HepG2 (cell line): Measurements from ENCODE around the gene PPP2R2B. TPM values are rescaled to one million over a fixed set of nuclear protein-coding genes. Genes with fewer than 3 reads are reported as not detected.

ENCODE experiments used
- ATAC-seq: fragments of 200-7000 bp; cut with Tn5 transposase; 3 replicates; pipeline ENCODE4 v1.9.1; 2020; ENCODE audit warnings: mild to moderate bottlenecking, moderate library complexity
- BruUV-seq: library from RNA; stranded (reverse); fragments of 400-500 nt; replicated peaks from 2 replicates; lab custom pipeline; 2021; lab: Mats Ljungman, UMichigan
- CTCF ChIA-PET: fragments of 300-600 bp; formaldehyde crosslinking; extraction: SDS; loops from one replicate; lab custom pipeline; 2021; ENCODE audit warnings: low total read pairs, inconsistent platforms, low intra/inter-chr PET ratio; lab: Yijun Ruan, JAX
- POLR2A ChIA-PET: fragments of 350-600 bp; sonication (Branson Sonifier 250); formaldehyde crosslinking; loops from one replicate; lab custom pipeline; 2020; ENCODE audit warnings: antibody characterized with exemption, inconsistent platforms; lab: Yijun Ruan, JAX
- DNase-seq: peaks from one replicate; pipeline ENCODE4 v3.0.0-alpha.2; 2015; ENCODE audit warnings: low spot score
- FAIRE-seq: peaks from 3 replicates; lab custom pipeline; 2011; peaks lifted over from hg19 to GRCh38; lab: Jason Lieb, UNC
- H2AFZ ChIP-seq: one replicate; pipeline ENCODE4 v1.6.1; 2011; ENCODE audit warnings: low read length, inconsistent platforms
- H3K27ac ChIP-seq: fragments of 300-600 bp; 3 replicates; pipeline ENCODE4 v1.8.0; 2011; ENCODE audit warnings: mixed run types, mild to moderate bottlenecking, mixed read lengths, low read length, inconsistent platforms; ENCODE audit not compliant: insufficient read depth; ENCODE audit errors: extremely low read length
- H3K27me3 ChIP-seq, 2 experiments: fragments of 200-600 bp in 1 of 2; 2 replicates in 1 of 2; 3 replicates in 1 of 2; pipeline versions ENCODE4 v1.6.0 to v1.8.0; 2011; ENCODE audit warnings: low read length in 2 of 2, mild to moderate bottlenecking in 2 of 2, moderate library complexity in 2 of 2, inconsistent platforms in 1 of 2; ENCODE audit not compliant: insufficient read depth in 2 of 2, control insufficient read depth in 1 of 2
- H3K36me3 ChIP-seq, 2 experiments: fragments of 200-600 bp in 1 of 2; replicated peaks in 1 of 2; 2 replicates in 1 of 2; 3 replicates in 1 of 2; pipeline versions ENCODE4 v1.5.1 to v1.8.0; 2011; ENCODE audit warnings: low read length in 2 of 2, inconsistent platforms in 1 of 2; ENCODE audit not compliant: insufficient read depth in 2 of 2, control insufficient read depth in 1 of 2
- H3K4me1 ChIP-seq: 2 replicates; pipeline ENCODE4 v1.5.1; 2012; ENCODE audit warnings: low read length, inconsistent platforms; ENCODE audit not compliant: insufficient read depth
- H3K4me2 ChIP-seq: 2 replicates; pipeline ENCODE4 v1.6.0; 2011; ENCODE audit warnings: low read depth, low read length, inconsistent platforms
- H3K4me3 ChIP-seq, 3 experiments: fragments of 200-600 bp in 1 of 3; sonication (generic), shearing (Covaris generic) in 1 of 3; replicated peaks in 1 of 3; 2 replicates each; pipeline ENCODE4 v1.5.1; 2011 to 2016; ENCODE audit warnings: low read length in 3 of 3, inconsistent platforms in 2 of 3, low read depth in 2 of 3, mild to moderate bottlenecking in 2 of 3, control low read depth in 1 of 3, mixed read lengths in 1 of 3; ENCODE audit not compliant: insufficient read depth in 1 of 3
- H3K79me2 ChIP-seq: one replicate; pipeline ENCODE4 v1.6.1; 2011; ENCODE audit warnings: low read length, inconsistent platforms; ENCODE audit not compliant: insufficient read depth
- H3K9ac ChIP-seq: 2 replicates; pipeline ENCODE4 v1.6.0; 2011; ENCODE audit warnings: mild to moderate bottlenecking, low read depth, low read length, inconsistent platforms; ENCODE audit not compliant: insufficient read depth
- H3K9me3 ChIP-seq: 2 replicates; pipeline ENCODE4 v1.5.1; 2012; ENCODE audit warnings: mild to moderate bottlenecking, low read length
- H4K20me1 ChIP-seq: 2 replicates; pipeline ENCODE4 v1.6.0; 2011; ENCODE audit warnings: inconsistent platforms, mild to moderate bottlenecking, low read length, moderate library complexity; ENCODE audit not compliant: insufficient read depth
- ARNT2 ChIP-seq: sonication (generic); formaldehyde crosslinking; IDR thresholded peaks from 2 replicates; pipeline ENCODE4 v1.8.0; 2022; ENCODE audit warnings: mild to moderate bottlenecking, low read depth, missing genetic modification reagents, moderate library complexity
- CC2D1A ChIP-seq: sonication (generic); formaldehyde crosslinking; IDR thresholded peaks from 2 replicates; pipeline ENCODE4 v1.8.1; 2023; ENCODE audit warnings: mild to moderate bottlenecking, missing genetic modification reagents
- HNF4G ChIP-seq, 2 experiments: sonication (generic) in 1 of 2; formaldehyde crosslinking in 1 of 2; IDR thresholded peaks; 2 replicates each; pipeline versions ENCODE4 v1.4.0 to v1.6.1; 2011 to 2020; ENCODE audit warnings: borderline replicate concordance in 2 of 2, low read depth in 2 of 2, mild to moderate bottlenecking in 2 of 2, low read length in 1 of 2, missing genetic modification reagents in 1 of 2, moderate library complexity in 1 of 2
- IRF2 ChIP-seq: IDR thresholded peaks from 2 replicates; pipeline ENCODE4 v1.6.1; 2018; ENCODE audit warnings: missing genetic modification reagents, missing compliant biosample characterization
- KDM2A ChIP-seq: sonication (generic); formaldehyde crosslinking; IDR thresholded peaks from 2 replicates; pipeline ENCODE4 v1.4.0; 2020; ENCODE audit warnings: low read depth, missing genetic modification reagents, borderline replicate concordance
- ONECUT2 ChIP-seq: sonication (generic); formaldehyde crosslinking; IDR thresholded peaks from 2 replicates; pipeline ENCODE4 v1.4.0; 2020; ENCODE audit warnings: missing genetic modification reagents
- PCBP2 ChIP-seq: fragments of 200-400 bp; formaldehyde crosslinking; optimal IDR thresholded peaks from 2 replicates; pipeline ENCODE3; 2018; ENCODE audit warnings: low read length, low read depth; ENCODE audit not compliant: poor library complexity, severe bottlenecking
- SNAI1 ChIP-seq: sonication (generic); formaldehyde crosslinking; IDR thresholded peaks from 2 replicates; pipeline ENCODE4 v1.5.0; 2020; ENCODE audit warnings: mild to moderate bottlenecking, missing genetic modification reagents, borderline replicate concordance
- SRF ChIP-seq: IDR thresholded peaks from 2 replicates; pipeline ENCODE4 v1.6.1; 2011; ENCODE audit warnings: mild to moderate bottlenecking, low read depth, low read length, moderate library complexity
- TCF7 ChIP-seq: sonication (generic); IDR thresholded peaks from 2 replicates; pipeline ENCODE4 v1.6.1; 2016; ENCODE audit warnings: antibody characterized with exemption, low read depth
- ZBTB44 ChIP-seq: sonication (generic); formaldehyde crosslinking; IDR thresholded peaks from 2 replicates; pipeline ENCODE4 v1.4.0; 2020; ENCODE audit warnings: missing genetic modification reagents
- ZFX ChIP-seq: sonication (generic); formaldehyde crosslinking; IDR thresholded peaks from 2 replicates; pipeline ENCODE4 v1.4.0; 2020; ENCODE audit warnings: mild to moderate bottlenecking, low read depth, missing genetic modification reagents, moderate library complexity
- ZNF276 ChIP-seq: sonication (generic); formaldehyde crosslinking; IDR thresholded peaks from 2 replicates; pipeline ENCODE4 v1.4.0; 2020; ENCODE audit warnings: mild to moderate bottlenecking, low read depth, missing genetic modification reagents
- ZNF766 ChIP-seq: sonication (generic); formaldehyde crosslinking; IDR thresholded peaks from 2 replicates; pipeline ENCODE4 v1.5.0; 2020; ENCODE audit warnings: missing genetic modification reagents, borderline replicate concordance
- WGBS: methylation state at CpG from one replicate; pipeline ENCODE4 v1.1.6; 2017; ENCODE audit warnings: low lambda C conversion rate; 5-methylcytosine and 5-hydroxymethylcytosine counted together
- in situ Hi-C: cut with HindIII; loops from 2 replicates; pipeline ENCODE4 v1.10.0; 2017; ENCODE audit warnings: low pct_unique_long_range_greater_than_20kb; ENCODE audit not compliant: extremely low pct_ligation_motif_present
- intact Hi-C: fragments of 100-400 bp; cut with micrococcal nuclease; formaldehyde crosslinking; loops from one replicate; pipeline ENCODE4 v1.10.0; 2022; ENCODE audit not compliant: unreplicated experiment
- polyA plus RNA-seq, 8 experiments: library from polyadenylated mRNA; depleted of rRNA in 3 of 8; stranded (reverse) in 7 of 8; unstranded in 1 of 8; fragments of >200 nt; fragmentation: Illumina TruSeq in 4 of 8; extraction: Trizol in 4 of 8; gene quantifications; 2 replicates each; pipeline versions ENCODE4 v1.2.1 to v1.2.3, GENCODE V29; 2011 to 2016; ENCODE audit warnings: low read depth in 4 of 8, missing spikeins in 1 of 8, mixed read lengths in 1 of 8; ENCODE audit not compliant: insufficient read depth in 1 of 8
- total RNA-seq, 5 experiments: library from RNA; depleted of rRNA; stranded (reverse); fragments of >200 nt; fragmentation: Illumina TruSeq; extraction: Trizol; gene quantifications; 2 replicates each; pipeline ENCODE4 v1.2.3, GENCODE V29; 2016; ENCODE audit warnings: low read depth in 1 of 5

The PPP2R2B gene
- total and polyA plus RNA-seq, 2 of the 13 experiments (the other 11 are each of a cell fraction or from before 2014, with no cell fraction given) = not detected

- no peak for TF ChIP-seq ZNF276 (CRISPR knock-in tag)
- TF ChIP-seq, all 625 proteins: peak for 0
Measured at GRCh38 chr5:146894753-146895521, 16.4 kb upstream of the PPP2R2B start (continued).

DNA sequence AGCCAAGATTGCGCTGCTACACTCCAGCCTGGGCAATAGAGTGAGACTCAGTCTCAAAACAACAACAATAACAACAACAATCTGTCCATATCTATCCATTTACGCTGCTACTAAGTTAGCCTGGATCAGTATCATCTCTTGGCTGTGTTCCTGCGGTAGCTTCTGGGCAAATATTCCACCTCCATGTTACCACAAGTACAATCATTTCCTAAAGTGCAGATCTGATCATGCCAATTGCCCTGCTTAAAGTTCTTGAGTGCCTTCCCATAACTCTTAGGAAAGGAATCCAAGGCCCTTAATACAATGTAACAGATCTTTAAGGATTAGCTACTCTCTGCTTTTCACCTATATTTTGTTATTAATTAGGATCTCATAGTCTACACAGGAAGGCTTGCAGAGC lies 15.4 kb upstream of the PPP2R2B start:
- CTCF ChIA-PET = no interaction called here
- Histone ChIP-seq H3K36me3 (no peaks in the 10 kb centered on the region), H3K9me3 (no peaks in the 10 kb centered on the region)
- intact Hi-C loops = no loop called here
- POLR2A ChIA-PET = no interaction called here
- TF ChIP-seq TCF7 = no peak
- no peak for TF ChIP-seq ZNF276 (CRISPR knock-in tag)
- TF ChIP-seq ZBTB44 (CRISPR knock-in tag) = no peak
- no peak for TF ChIP-seq CC2D1A (CRISPR knock-in tag)
- TF ChIP-seq KDM2A (CRISPR knock-in tag) = no peak
- TF ChIP-seq IRF2 (CRISPR knock-in tag) = no peak
- no peak for TF ChIP-seq SRF
- TF ChIP-seq PCBP2 = no peak
- no peak for TF ChIP-seq ZFX
- TF ChIP-seq ZNF766 (CRISPR knock-in tag) = no peak
- no peak for TF ChIP-seq ONECUT2 (CRISPR knock-in tag)
- no peak for TF ChIP-seq HNF4G (IDR thresholded peaks at IDR 0.05; ENCODE audit: borderline replicate concordance, low read depth, low read length)
- TF ChIP-seq HNF4G (CRISPR knock-in tag; IDR thresholded peaks at IDR 0.05; ENCODE audit: borderline replicate concordance, low read depth) = no peak
- TF ChIP-seq SNAI1 (CRISPR knock-in tag) = no peak
- no peak for TF ChIP-seq ARNT2 (CRISPR knock-in tag)
- TF ChIP-seq, all 625 proteins: peak for 0
- no peak overlapping the region for H3K4me2 ChIP-seq
- H3K27me3 ChIP-seq = no peaks in the 10 kb centered on the region; a peak in 1 of 5 replicates
- no peak overlapping the region for H3K4me3 ChIP-seq
- no peaks in the 10 kb centered on the region for H3K4me1 ChIP-seq
- no peak for DNase-seq
- WGBS = 54% methylated on average over 3 of the region's 3 CpGs
- no peak overlapping the region for H3K9ac ChIP-seq
- H2AFZ ChIP-seq = no peak overlapping the region
- no peak for FAIRE-seq
- ATAC-seq = no peak
- H4K20me1 ChIP-seq = no peaks in the 10 kb centered on the region
- no TSS peak for BruUV-seq
- H3K27ac ChIP-seq = no peak overlapping the region
- no peaks in the 10 kb centered on the region for H3K79me2 ChIP-seq
- in situ Hi-C loops = no loop called here
